Endothelial cell of umbilical vein (primary cell): ENCODE measurements around the gene VPREB1. TPM values are rescaled to one million over a fixed set of nuclear protein-coding genes. Genes with fewer than 3 reads are reported as not detected.

Experiments
- BruUV-seq: library from RNA; stranded (reverse); fragments of 400-500 nt; replicated peaks from 2 replicates; lab custom pipeline; 2021; lab: Mats Ljungman, UMichigan
- CTCF ChIA-PET: fragments of 300-600, 350-600 bp; sonication (Branson Sonifier 250); formaldehyde crosslinking; loops from one replicate; lab custom pipeline; 2021; ENCODE audit warnings: antibody characterized with exemption, inconsistent platforms; lab: Charles Lee
- POLR2A ChIA-PET: fragments of 300-600, 350-600 bp; sonication (Branson Sonifier 250); formaldehyde crosslinking; loops from one replicate; lab custom pipeline; 2021; ENCODE audit warnings: antibody characterized with exemption, inconsistent platforms; lab: Charles Lee
- DNase-seq: peaks from one replicate; pipeline ENCODE4 v3.0.0-alpha.2; 2011; ENCODE audit warnings: low read depth, low spot score
- FAIRE-seq: peaks from 2 replicates; lab custom pipeline; 2011; peaks lifted over from hg19 to GRCh38; lab: Jason Lieb, UNC
- H2AFZ ChIP-seq: 2 replicates; pipeline ENCODE4 v1.6.0; 2012; ENCODE audit warnings: low read depth, low read length, control low read depth, inconsistent platforms
- H3K27ac ChIP-seq: 2 replicates; pipeline ENCODE4 v1.5.1; 2011; ENCODE audit warnings: low read depth, mild to moderate bottlenecking, control low read depth, low read length, moderate library complexity; ENCODE audit not compliant: insufficient read depth
- H3K27me3 ChIP-seq, 2 experiments: 2 replicates each; pipeline versions ENCODE4 v1.6.0 to v1.6.1; 2011; ENCODE audit warnings: low read length in 2 of 2, mixed read lengths in 1 of 2; ENCODE audit not compliant: control insufficient read depth in 2 of 2, insufficient read depth in 2 of 2
- H3K36me3 ChIP-seq, 2 experiments: 2 replicates in 1 of 2; 3 replicates in 1 of 2; pipeline ENCODE4 v1.5.1; 2011; ENCODE audit warnings: low read length in 2 of 2, mild to moderate bottlenecking in 1 of 2, moderate library complexity in 1 of 2; ENCODE audit not compliant: control insufficient read depth in 2 of 2, insufficient read depth in 2 of 2; ENCODE audit errors: extremely low read depth in 1 of 2
- H3K4me1 ChIP-seq: 3 replicates; pipeline ENCODE4 v1.5.1; 2011; ENCODE audit warnings: mild to moderate bottlenecking, low read length; ENCODE audit not compliant: control insufficient read depth, insufficient read depth; ENCODE audit errors: extremely low read depth
- H3K4me2 ChIP-seq: 2 replicates; pipeline ENCODE4 v1.6.1; 2011; ENCODE audit warnings: low read length, control low read depth, mixed read lengths; ENCODE audit not compliant: insufficient read depth
- H3K4me3 ChIP-seq, 3 experiments: fragments of 200-600 bp in 1 of 3; sonication (generic), shearing (Covaris generic) in 1 of 3; replicated peaks in 1 of 3; 2 replicates each; pipeline ENCODE4 v1.5.1; 2011 to 2016; ENCODE audit warnings: control low read depth in 3 of 3, low read length in 3 of 3, mild to moderate bottlenecking in 2 of 3, inconsistent platforms in 1 of 3, low read depth in 1 of 3, moderate library complexity in 1 of 3; ENCODE audit not compliant: insufficient read depth in 1 of 3
- H3K79me2 ChIP-seq: 2 replicates; pipeline ENCODE4 v1.6.0; 2012; ENCODE audit warnings: low read length, inconsistent platforms; ENCODE audit not compliant: control insufficient read depth, insufficient read depth
- H3K9ac ChIP-seq: replicated peaks from 2 replicates; pipeline ENCODE3; 2011; ENCODE audit warnings: low read length, control low read depth; ENCODE audit not compliant: insufficient read depth; ENCODE audit errors: extremely low read depth
- H3K9me1 ChIP-seq: replicated peaks from 3 replicates; pipeline ENCODE4 v1.6.0; 2011; ENCODE audit warnings: mild to moderate bottlenecking, low read length; ENCODE audit not compliant: control insufficient read depth, insufficient read depth; ENCODE audit errors: extremely low read depth
- H3K9me3 ChIP-seq: replicated peaks from 2 replicates; pipeline ENCODE4 v1.5.1; 2012; ENCODE audit warnings: low read length, inconsistent platforms; ENCODE audit not compliant: control insufficient read depth, insufficient read depth
- H4K20me1 ChIP-seq: replicated peaks from 2 replicates; pipeline ENCODE3; 2011; ENCODE audit warnings: mild to moderate bottlenecking, low read length; ENCODE audit not compliant: control insufficient read depth, insufficient read depth; ENCODE audit errors: extremely low read depth
- CTCF ChIP-seq, 2 donors: IDR thresholded peaks; 1 replicate in 1 of 2; 2 replicates in 1 of 2; pipeline ENCODE4 v1.5.1; 2011; ENCODE audit warnings: low read length in 2 of 2, mild to moderate bottlenecking in 2 of 2, moderate library complexity in 2 of 2, control low read depth in 1 of 2, inconsistent platforms in 1 of 2, low read depth in 1 of 2; ENCODE audit not compliant: insufficient read depth in 1 of 2; ENCODE audit errors: extremely low read depth in 1 of 2
- EZH2 ChIP-seq: IDR thresholded peaks from 2 replicates; pipeline ENCODE4 v1.6.1; 2012; ENCODE audit warnings: borderline replicate concordance, low read depth, mild to moderate bottlenecking, moderate library complexity, low read length, inconsistent platforms; ENCODE audit not compliant: severe bottlenecking
- FOS ChIP-seq: IDR thresholded peaks from 2 replicates; pipeline ENCODE4 v1.6.1; 2011; ENCODE audit warnings: mild to moderate bottlenecking, low read length, moderate library complexity, borderline replicate concordance; ENCODE audit not compliant: insufficient read depth
- GATA2 ChIP-seq: IDR thresholded peaks from 2 replicates; pipeline ENCODE4 v1.7.0; 2011; ENCODE audit warnings: low read depth, mild to moderate bottlenecking, moderate library complexity, mixed read lengths, low read length; ENCODE audit not compliant: insufficient read length, insufficient read depth
- JUN ChIP-seq: IDR thresholded peaks from 2 replicates; pipeline ENCODE4 v1.6.1; 2011; ENCODE audit warnings: borderline replicate concordance, low read depth; ENCODE audit not compliant: insufficient read length, insufficient read depth
- MAX ChIP-seq: IDR thresholded peaks from 2 replicates; pipeline ENCODE4 v1.6.1; 2011; ENCODE audit not compliant: insufficient read depth, insufficient read length
- MYC ChIP-seq: IDR thresholded peaks from one replicate; pipeline ENCODE4 v1.6.1; 2011; ENCODE audit warnings: mild to moderate bottlenecking, low read depth, low read length
- POLR2A ChIP-seq: IDR thresholded peaks from 2 replicates; pipeline ENCODE4 v1.6.1; 2012; ENCODE audit warnings: low read depth, mild to moderate bottlenecking, control low read depth, low read length
- POLR2AphosphoS5 ChIP-seq: IDR thresholded peaks from 2 replicates; pipeline ENCODE4 v1.6.1; 2012; ENCODE audit warnings: low read depth, mild to moderate bottlenecking, control low read depth, low read length, moderate library complexity; ENCODE audit not compliant: insufficient read depth
- dilution Hi-C: fragments of 300-500 bp; cut with MboI; formaldehyde crosslinking; loops from one replicate; pipeline ENCODE4 v1.15.0; 2019; ENCODE audit warnings: low sequenced_read_pairs; ENCODE audit not compliant: extremely low pct_ligation_motif_present
- intact Hi-C: fragments of 100-400 bp; cut with micrococcal nuclease; formaldehyde crosslinking; loops from one replicate; pipeline ENCODE4 v1.10.0; 2022
- polyA plus RNA-seq, 4 experiments: library from polyadenylated mRNA; depleted of rRNA in 3 of 4; stranded (reverse) in 3 of 4; unstranded in 1 of 4; fragments of >200 nt; gene quantifications; 2 replicates each; pipeline versions ENCODE4 v1.2.1 to v1.2.3, GENCODE V29; 2011 to 2012; ENCODE audit warnings: missing spikeins in 1 of 4
- total RNA-seq: library from RNA; stranded (reverse); gene quantifications from 2 replicates; pipeline ENCODE4 v1.2.3, GENCODE V29; 2021

Gene VPREB1
- total and polyA plus RNA-seq, 2 donors (not counting 3 experiments of a cell fraction or from before 2014, with no cell fraction given), result not detected

GRCh38 chr22:22216450-22216959 lies 28.1 kb upstream of the VPREB1 start:
- dilution Hi-C loops, result no loop called here
- BruUV-seq, result no TSS peak
- DNase-seq (no peak), FAIRE-seq (no peak)
- TF ChIP-seq CTCF (IDR thresholded peaks at IDR 0.05; ENCODE audit: extremely low read depth in 1 of 2, insufficient read depth in 1 of 2, low read depth in 1 of 2, low read length in 2 of 2) (no peak), MYC (no peak), EZH2 (no peak), FOS (no peak), GATA2 (no peak)
- intact Hi-C loops, result no loop called here
- Histone ChIP-seq H3K79me2 (no peaks in the 10 kb centered on the region), H3K4me1 (no peaks in the 10 kb centered on the region), H3K27me3 (peaks cover 7 to 8% of the 10 kb centered on the region in 2 experiments), H3K36me3 (no peaks in the 10 kb centered on the region), H2AFZ (no peak overlapping the region), H3K4me2 (no peak overlapping the region), H3K9me1 (no peaks in the 10 kb centered on the region), H3K27ac (no peak overlapping the region), H3K9ac (no peak overlapping the region), H3K9me3 (no peaks in the 10 kb centered on the region), H4K20me1 (no peaks in the 10 kb centered on the region), H3K4me3 (no peak overlapping the region)
- CTCF ChIA-PET, result interaction anchor here (0.6 to 1.9 kb wide), 5 partner anchors 9 to 126 kb away, joined by 3 to 7 read pairs (median 4); no protein-coding TSS in a partner anchor
- POLR2A ChIA-PET, result no interaction called here

- CTCF ChIA-PET, result no interaction called here
- no peak overlapping the region for H3K4me2 ChIP-seq
- POLR2A ChIA-PET, result no interaction called here
Observed at GRCh38 chr22:22218302-22218701, 26.3 kb upstream of the VPREB1 start.

More at GRCh38 chr22:22218302-22218701, 26.3 kb upstream of the VPREB1 start:
- Histone ChIP-seq H3K9ac (no peak overlapping the region), H3K9me3 (no peaks in the 10 kb centered on the region), H3K79me2 (no peaks in the 10 kb centered on the region), H3K4me3 (no peak overlapping the region), H3K27ac (no peak overlapping the region), H3K9me1 (no peaks in the 10 kb centered on the region), H3K4me1 (no peaks in the 10 kb centered on the region), H3K36me3 (no peaks in the 10 kb centered on the region), H2AFZ (no peak overlapping the region), H4K20me1 (no peaks in the 10 kb centered on the region), H3K27me3 (peaks cover 4 to 6% of the 10 kb centered on the region in 2 experiments)
- BruUV-seq, result no TSS peak
- FAIRE-seq, result no peak
- intact Hi-C loops (no loop called here), dilution Hi-C loops (no loop called here)
- DNase-seq, result no peak
- TF ChIP-seq FOS (no peak), MAX (no peak), JUN (no peak), GATA2 (no peak), EZH2 (no peak), POLR2A (no peak), CTCF (IDR thresholded peaks at IDR 0.05; ENCODE audit: extremely low read depth in 1 of 2, insufficient read depth in 1 of 2, low read depth in 1 of 2, low read length in 2 of 2) (no peak), POLR2AphosphoS5 (no peak), MYC (no peak)
